ACHN (cell line): ENCODE measurements around the gene FOXP3.

Source experiments
- DNase-seq: peaks from one replicate; pipeline ENCODE4 v3.0.0-alpha.2; 2015
- in situ Hi-C: cut with HindIII; loops from 2 replicates; pipeline ENCODE4 v1.10.0; 2017; ENCODE audit warnings: low sequenced_read_pairs, low pct_ligation_motif_present, low pct_unique_long_range_greater_than_20kb

FOXP3 gene

GRCh38 chrX:49204709-49205108 lies 59.8 kb downstream of the FOXP3 start:
- DNase-seq: no peak
- in situ Hi-C loops: no loop called here

- in situ Hi-C loops: no loop called here
- no peak for DNase-seq
Measured at GRCh38 chrX:49204017-49204416, 60.5 kb downstream of the FOXP3 start.

- no peak for DNase-seq
- in situ Hi-C loops: no loop called here
Measured at GRCh38 chrX:49203536-49203935, 61.0 kb downstream of the FOXP3 start.

- in situ Hi-C loops: no loop called here
- no peak for DNase-seq
Measured at GRCh38 chrX:49202022-49202421, 62.5 kb downstream of the FOXP3 start.
